Liver (tissue), 9 donors: Measurements from ENCODE around the gene CD226. TPM values are rescaled to one million over a fixed set of nuclear protein-coding genes. Genes with fewer than 3 reads are reported as not detected.

Source experiments
- DNase-seq: peaks from one replicate; pipeline ENCODE4 v3.0.0-alpha.2; 2017; ENCODE audit warnings: low spot score
- H3K27ac ChIP-seq, 2 donors: one replicate each; pipeline ENCODE4 v1.7.0; 2013; ENCODE audit warnings: inconsistent platforms in 2 of 2, low read length in 2 of 2, control low read depth in 1 of 2, low read depth in 1 of 2, mild to moderate bottlenecking in 1 of 2
- H3K27me3 ChIP-seq, 4 donors: one replicate each; pipeline versions ENCODE4 v1.6.1 to v1.7.0; 2013; ENCODE audit warnings: low read length in 3 of 4, inconsistent platforms in 1 of 4, mild to moderate bottlenecking in 1 of 4, moderate library complexity in 1 of 4; ENCODE audit not compliant: control insufficient read depth in 4 of 4, insufficient read depth in 4 of 4
- H3K36me3 ChIP-seq, 4 donors: one replicate each; pipeline versions ENCODE4 v1.6.1 to v1.7.0; 2013; ENCODE audit warnings: low read length in 3 of 4, mild to moderate bottlenecking in 3 of 4, low read depth in 1 of 4, moderate library complexity in 1 of 4; ENCODE audit not compliant: control insufficient read depth in 4 of 4, insufficient read depth in 3 of 4
- H3K4me1 ChIP-seq, 4 donors: one replicate each; pipeline versions ENCODE4 v1.6.1 to v1.7.0; 2013; ENCODE audit warnings: low read length in 3 of 4, mild to moderate bottlenecking in 3 of 4, moderate library complexity in 1 of 4; ENCODE audit not compliant: control insufficient read depth in 4 of 4, insufficient read depth in 4 of 4
- H3K4me3 ChIP-seq, 3 donors: one replicate each; pipeline versions ENCODE4 v1.6.1 to v1.7.0; 2013; ENCODE audit warnings: low read length in 3 of 3, control low read depth in 1 of 3, low read depth in 1 of 3, mild to moderate bottlenecking in 1 of 3
- H3K9ac ChIP-seq, 2 donors: one replicate each; pipeline ENCODE4 v1.7.0; 2013; ENCODE audit warnings: low read length in 2 of 2, mild to moderate bottlenecking in 2 of 2, moderate library complexity in 2 of 2, control low read depth in 1 of 2, low read depth in 1 of 2
- H3K9me3 ChIP-seq, 4 donors: one replicate each; pipeline versions ENCODE4 v1.6.1 to v1.7.0; 2013; ENCODE audit warnings: low read length in 3 of 4; ENCODE audit not compliant: control insufficient read depth in 4 of 4
- ATF3 ChIP-seq: IDR thresholded peaks from 2 replicates; pipeline ENCODE4 v1.6.1; 2016; ENCODE audit warnings: antibody characterized with exemption
- CTCF ChIP-seq: fragments of 150-350 bp; IDR thresholded peaks from 2 replicates; pipeline ENCODE4 v1.5.1; 2017; ENCODE audit warnings: improper control_type of control experiment, low read depth, low read length; ENCODE audit not compliant: missing input control
- EGR1 ChIP-seq, 2 donors: IDR thresholded peaks; 2 replicates each; pipeline ENCODE4 v1.6.1; 2016 to 2018; ENCODE audit warnings: antibody characterized with exemption in 2 of 2, low read depth in 2 of 2
- GABPA ChIP-seq, 2 donors: IDR thresholded peaks in 1 of 2; conservative IDR thresholded peaks in 1 of 2; 2 replicates each; pipeline ENCODE4 v1.6.1; 2016; ENCODE audit warnings: antibody characterized with exemption in 2 of 2, mild to moderate bottlenecking in 1 of 2, moderate library complexity in 1 of 2
- HNF4A ChIP-seq, 2 donors: conservative IDR thresholded peaks; 2 replicates each; pipeline ENCODE4 v1.6.1; 2016; ENCODE audit warnings: antibody characterized with exemption in 2 of 2, mild to moderate bottlenecking in 2 of 2
- HNF4G ChIP-seq: IDR thresholded peaks from 2 replicates; pipeline ENCODE4 v1.6.1; 2016; ENCODE audit warnings: antibody characterized with exemption
- RAD21 ChIP-seq, 2 donors: IDR thresholded peaks; 2 replicates each; pipeline ENCODE4 v1.6.1; 2016; ENCODE audit warnings: antibody characterized with exemption in 2 of 2, mild to moderate bottlenecking in 2 of 2
- RXRA ChIP-seq, 2 donors: IDR thresholded peaks; 2 replicates each; pipeline ENCODE4 v1.6.1; 2017 to 2018; ENCODE audit warnings: antibody characterized with exemption in 2 of 2, mild to moderate bottlenecking in 1 of 2
- SP1 ChIP-seq: IDR thresholded peaks from 2 replicates; pipeline ENCODE4 v1.6.1; 2018; ENCODE audit warnings: antibody characterized with exemption, mild to moderate bottlenecking
- TAF1 ChIP-seq: conservative IDR thresholded peaks from 2 replicates; pipeline ENCODE4 v1.6.1; 2016; ENCODE audit warnings: antibody characterized with exemption, mild to moderate bottlenecking
- YY1 ChIP-seq: IDR thresholded peaks from 2 replicates; pipeline ENCODE4 v1.6.1; 2016; ENCODE audit warnings: antibody characterized with exemption, mild to moderate bottlenecking
- WGBS: extraction: QIAGEN DNeasy Blood & Tissue Kit; methylation state at CpG from one replicate; pipeline ENCODE4 v1.1.7; 2013; 5-methylcytosine and 5-hydroxymethylcytosine counted together
- polyA plus RNA-seq, 2 donors: library from polyadenylated mRNA; stranded (reverse) in 1 of 2; unstranded in 1 of 2; fragments of 200-250 nt in 1 of 2; fragments of >200 nt in 1 of 2; fragmentation: Nextera tagmentation in 1 of 2; extraction: Ambion mirVana in 1 of 2; gene quantifications; one replicate each; pipeline versions ENCODE4 v1.2.1 to v1.2.3, GENCODE V29; 2013 to 2015
- total RNA-seq, 2 donors: library from RNA; depleted of rRNA; stranded (reverse); fragments of >200 nt; gene quantifications; one replicate each; pipeline ENCODE4 v1.2.3, GENCODE V29; 2014
- TF ChIP-seq, protein P1 (sequence below): IDR thresholded peaks from 2 replicates; pipeline ENCODE4 v1.6.1; 2016; ENCODE audit warnings: antibody characterized with exemption
- TF ChIP-seq, protein P2 (sequence below): IDR thresholded peaks from 2 replicates; pipeline ENCODE4 v1.6.1; 2016; ENCODE audit warnings: antibody characterized with exemption
- donor health status: healthy.
- donor health status: healthy.
- donor health status: healthy.
- donor health status: healthy.
- donor health status: healthy.

The CD226 gene
- total and polyA plus RNA-seq, 4 donors, result 0.50 to 5.2 (median 3.0) TPM

GRCh38 chr18:69898241-69898861, 49.3 kb downstream of the CD226 start:
- no peak overlapping the region for H3K27ac ChIP-seq
- no peak overlapping the region for H3K9ac ChIP-seq
- H3K27me3 ChIP-seq, result no peaks in the 10 kb centered on the region
- no peak for TF ChIP-seq SP1
- TF ChIP-seq EGR1 (IDR thresholded peaks at IDR 0.05; ENCODE audit: low read depth in 2 of 2), result no peak
- no peak for TF ChIP-seq HNF4G
- TF ChIP-seq, protein P1, sequence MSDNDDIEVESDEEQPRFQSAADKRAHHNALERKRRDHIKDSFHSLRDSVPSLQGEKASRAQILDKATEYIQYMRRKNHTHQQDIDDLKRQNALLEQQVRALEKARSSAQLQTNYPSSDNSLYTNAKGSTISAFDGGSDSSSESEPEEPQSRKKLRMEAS, result no peak
- no peak for TF ChIP-seq TAF1
- TF ChIP-seq GABPA (IDR thresholded peaks at IDR 0.05 in 1 of 2, conservative IDR thresholded peaks at IDR 0.05 in 1 of 2), result no peak
- no peak for TF ChIP-seq YY1
- no peak for TF ChIP-seq CTCF
- TF ChIP-seq HNF4A (conservative IDR thresholded peaks at IDR 0.05), result no peak
- TF ChIP-seq, protein P2, sequence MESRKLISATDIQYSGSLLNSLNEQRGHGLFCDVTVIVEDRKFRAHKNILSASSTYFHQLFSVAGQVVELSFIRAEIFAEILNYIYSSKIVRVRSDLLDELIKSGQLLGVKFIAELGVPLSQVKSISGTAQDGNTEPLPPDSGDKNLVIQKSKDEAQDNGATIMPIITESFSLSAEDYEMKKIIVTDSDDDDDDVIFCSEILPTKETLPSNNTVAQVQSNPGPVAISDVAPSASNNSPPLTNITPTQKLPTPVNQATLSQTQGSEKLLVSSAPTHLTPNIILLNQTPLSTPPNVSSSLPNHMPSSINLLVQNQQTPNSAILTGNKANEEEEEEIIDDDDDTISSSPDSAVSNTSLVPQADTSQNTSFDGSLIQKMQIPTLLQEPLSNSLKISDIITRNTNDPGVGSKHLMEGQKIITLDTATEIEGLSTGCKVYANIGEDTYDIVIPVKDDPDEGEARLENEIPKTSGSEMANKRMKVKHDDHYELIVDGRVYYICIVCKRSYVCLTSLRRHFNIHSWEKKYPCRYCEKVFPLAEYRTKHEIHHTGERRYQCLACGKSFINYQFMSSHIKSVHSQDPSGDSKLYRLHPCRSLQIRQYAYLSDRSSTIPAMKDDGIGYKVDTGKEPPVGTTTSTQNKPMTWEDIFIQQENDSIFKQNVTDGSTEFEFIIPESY, result no peak
- WGBS, result 70% methylated on average over 11 of the region's 11 CpGs
- H3K4me1 ChIP-seq, result no peaks in the 10 kb centered on the region
- no peaks in the 10 kb centered on the region for H3K9me3 ChIP-seq
- no peak overlapping the region for H3K4me3 ChIP-seq
- H3K36me3 ChIP-seq, result no peaks in the 10 kb centered on the region
- DNase-seq, result no peak

GRCh38 chr18:69897397-69898108, 50.1 kb downstream of the CD226 start:
- Histone ChIP-seq H3K27me3 (no peaks in the 10 kb centered on the region), H3K36me3 (no peaks in the 10 kb centered on the region), H3K4me3 (no peak overlapping the region), H3K9ac (no peak overlapping the region), H3K27ac (no peak overlapping the region), H3K9me3 (no peaks in the 10 kb centered on the region), H3K4me1 (no peaks in the 10 kb centered on the region)
- no peak for DNase-seq
- no peak for TF ChIP-seq SP1
- TF ChIP-seq RXRA (IDR thresholded peaks at IDR 0.05), result no peak
- TF ChIP-seq HNF4G, result no peak
- TF ChIP-seq, protein P2, result no peak
- TF ChIP-seq ATF3, result no peak
- TF ChIP-seq, protein P1, result no peak
- TF ChIP-seq RAD21 (IDR thresholded peaks at IDR 0.05), result no peak
- no peak for TF ChIP-seq CTCF
- WGBS, result 83% methylated on average over 7 of the region's 7 CpGs
